Osteoblast (primary cell): ENCODE measurements around the gene MRM1. TPM values are rescaled to one million over a fixed set of nuclear protein-coding genes. Genes with fewer than 3 reads are reported as not detected.
A peak's percentile ranks its signal among the peaks of the same experiment; 100 is the strongest.

Experiments
- DNase-seq: peaks from one replicate; pipeline ENCODE4 v3.0.0; 2011; ENCODE audit warnings: low spot score, mixed read lengths; ENCODE audit not compliant: insufficient read length; ENCODE audit errors: missing footprints
- H2AFZ ChIP-seq: 2 replicates; pipeline ENCODE4 v1.6.0; 2011; ENCODE audit warnings: mild to moderate bottlenecking, low read length
- H3K27ac ChIP-seq: 2 replicates; pipeline ENCODE4 v1.5.1; 2011; ENCODE audit warnings: mild to moderate bottlenecking, low read depth, low read length, moderate library complexity
- H3K27me3 ChIP-seq: 2 replicates; pipeline ENCODE4 v1.6.0; 2012; ENCODE audit warnings: mild to moderate bottlenecking, control low read depth, inconsistent platforms, low read length, moderate library complexity; ENCODE audit not compliant: insufficient read depth
- H3K36me3 ChIP-seq: 2 replicates; pipeline ENCODE4 v1.5.1; 2011; ENCODE audit warnings: mild to moderate bottlenecking, low read length, control low read depth, moderate library complexity; ENCODE audit not compliant: insufficient read depth
- H3K4me1 ChIP-seq: 2 replicates; pipeline ENCODE4 v1.5.1; 2011; ENCODE audit warnings: mild to moderate bottlenecking, low read length, control low read depth, moderate library complexity; ENCODE audit not compliant: insufficient read depth
- H3K4me2 ChIP-seq: 2 replicates; pipeline ENCODE4 v1.6.0; 2011; ENCODE audit warnings: mild to moderate bottlenecking, low read length; ENCODE audit not compliant: insufficient read depth
- H3K4me3 ChIP-seq: fragments of 200-600 bp; sonication (generic); 3 replicates; pipeline ENCODE4 v1.5.1; 2012; ENCODE audit warnings: mild to moderate bottlenecking, low read length, inconsistent platforms; ENCODE audit not compliant: insufficient read depth
- H3K79me2 ChIP-seq: 2 replicates; pipeline ENCODE4 v1.6.0; 2012; ENCODE audit warnings: mild to moderate bottlenecking, low read length, control low read depth, inconsistent platforms; ENCODE audit not compliant: insufficient read depth
- H3K9me3 ChIP-seq: 2 replicates; pipeline ENCODE4 v1.5.1; 2011; ENCODE audit warnings: low read depth, low read length, control low read depth
- H4K20me1 ChIP-seq: 2 replicates; pipeline ENCODE4 v1.6.0; 2012; ENCODE audit warnings: mild to moderate bottlenecking, low read length, control low read depth; ENCODE audit not compliant: insufficient read depth
- CTCF ChIP-seq: IDR thresholded peaks from 2 replicates; pipeline ENCODE4 v1.5.1; 2011; ENCODE audit warnings: mild to moderate bottlenecking, low read depth, low read length, moderate library complexity; ENCODE audit errors: extremely low read depth
- total RNA-seq: library from RNA; depleted of rRNA; stranded (reverse); fragments of >200 nt; gene quantifications from 2 replicates; pipeline ENCODE4 v1.2.3, GENCODE V29; 2012

The MRM1 gene
- total RNA-seq, 1 donor = 4.0 TPM

- Histone ChIP-seq H3K4me3 (peak overlapping the region; percentile 64), H3K79me2 (no peaks in the 10 kb centered on the region), H2AFZ (peak overlapping the region; percentile 41), H3K4me1 (no peaks in the 10 kb centered on the region), H3K27me3 (peaks cover 37% of the 10 kb centered on the region), H3K27ac (no peak overlapping the region), H3K9me3 (no peaks in the 10 kb centered on the region), H3K4me2 (peak overlapping the region; percentile 73), H3K36me3 (no peaks in the 10 kb centered on the region), H4K20me1 (no peaks in the 10 kb centered on the region)
- TF ChIP-seq CTCF = peak; percentile 27
- DNase-seq = no peak
Measured at GRCh38 chr17:36657763-36658490, 56.5 kb downstream of the MRM1 start.

Other genes starting within 250 kb of the MRM1 start
- not detected in 2 replicates for gene TBC1D3H, start 213.1 kb upstream of the MRM1 start, total RNA-seq
- gene ZNHIT3, start 114.9 kb upstream of the MRM1 start, total RNA-seq = 27.7 and 29.3 TPM in 2 replicates
- gene MYO19, start 66.7 kb upstream of the MRM1 start, total RNA-seq = 47.7 and 51.4 TPM in 2 replicates
- 8.3 and 9.0 TPM in 2 replicates for gene PIGW, start 66.6 kb upstream of the MRM1 start, total RNA-seq
- 61.9 and 67.2 TPM in 2 replicates for gene GGNBP2, start 56.7 kb upstream of the MRM1 start, total RNA-seq
- 2.9 and 3.3 TPM in 2 replicates for gene DHRS11, start 9.7 kb upstream of the MRM1 start, total RNA-seq